Activated CD8-positive, alpha-beta memory T cell treated with anti-CD3 and anti-CD28 coated beads, Interleukin-2, amount 50 U/mL, for 48 hours (primary cell): ENCODE data around the gene CDYL2.
A peak's percentile ranks its signal among the peaks of the same experiment; 100 is the strongest.
"Not testable (repeated sequence)": the region's sequence is repeated elsewhere in the genome, so short reads cannot be mapped to it uniquely, and the experiment has no call there.

Source experiments
- DNase-seq: peaks from one replicate; pipeline ENCODE4 v3.0.0-alpha.2; 2020

Gene CDYL2, protein sequence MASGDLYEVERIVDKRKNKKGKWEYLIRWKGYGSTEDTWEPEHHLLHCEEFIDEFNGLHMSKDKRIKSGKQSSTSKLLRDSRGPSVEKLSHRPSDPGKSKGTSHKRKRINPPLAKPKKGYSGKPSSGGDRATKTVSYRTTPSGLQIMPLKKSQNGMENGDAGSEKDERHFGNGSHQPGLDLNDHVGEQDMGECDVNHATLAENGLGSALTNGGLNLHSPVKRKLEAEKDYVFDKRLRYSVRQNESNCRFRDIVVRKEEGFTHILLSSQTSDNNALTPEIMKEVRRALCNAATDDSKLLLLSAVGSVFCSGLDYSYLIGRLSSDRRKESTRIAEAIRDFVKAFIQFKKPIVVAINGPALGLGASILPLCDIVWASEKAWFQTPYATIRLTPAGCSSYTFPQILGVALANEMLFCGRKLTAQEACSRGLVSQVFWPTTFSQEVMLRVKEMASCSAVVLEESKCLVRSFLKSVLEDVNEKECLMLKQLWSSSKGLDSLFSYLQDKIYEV

DNA sequence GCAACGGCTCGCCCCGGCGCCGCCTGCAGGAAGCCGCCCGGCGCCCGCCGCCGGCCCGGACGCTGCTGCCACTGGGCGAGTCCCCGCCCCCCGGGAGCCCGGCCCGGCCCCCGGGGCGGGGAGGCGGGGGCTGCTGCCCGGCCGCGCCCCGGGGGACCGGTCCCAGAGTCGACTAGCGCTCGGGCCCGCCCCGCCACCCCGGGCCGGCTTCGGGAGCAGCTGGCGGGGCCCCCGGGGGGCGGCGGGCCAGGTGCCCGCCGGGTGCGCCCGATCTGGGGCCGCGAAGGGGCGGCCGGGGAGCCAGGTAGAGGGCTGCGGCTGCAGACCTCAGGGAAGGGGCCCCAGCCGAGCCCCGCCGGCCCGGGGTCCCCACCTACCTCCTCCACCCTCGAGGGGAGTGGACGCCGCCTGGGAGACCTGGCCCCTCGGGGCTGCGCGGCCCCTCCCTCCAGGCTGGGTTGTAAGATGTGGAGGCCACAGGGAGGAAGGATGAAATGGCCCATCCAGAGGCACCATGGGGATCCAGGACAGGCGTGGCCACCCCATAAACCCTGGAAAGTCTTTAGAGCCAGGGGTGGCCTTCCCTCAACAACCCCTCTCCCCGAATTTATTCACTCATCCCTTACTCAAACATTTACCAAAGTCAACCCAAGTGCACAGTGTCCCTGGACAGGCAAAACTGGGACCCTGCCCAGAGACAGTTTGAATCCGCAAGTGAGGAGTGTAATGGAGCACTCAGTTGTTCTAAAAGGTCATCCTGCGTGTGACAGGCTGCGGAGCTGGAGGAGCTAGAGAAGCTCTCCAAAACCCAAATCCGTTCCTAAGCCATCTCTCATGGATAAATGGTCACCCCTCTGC, at the start of gene CDYL2:
Gene CDYL2 (minus strand): TSS at position 73 of the 858 bp plus-strand sequence. CDS start 425 bp downstream, outside the sequence.
- DNase-seq, result peak; percentile 68

DNA sequence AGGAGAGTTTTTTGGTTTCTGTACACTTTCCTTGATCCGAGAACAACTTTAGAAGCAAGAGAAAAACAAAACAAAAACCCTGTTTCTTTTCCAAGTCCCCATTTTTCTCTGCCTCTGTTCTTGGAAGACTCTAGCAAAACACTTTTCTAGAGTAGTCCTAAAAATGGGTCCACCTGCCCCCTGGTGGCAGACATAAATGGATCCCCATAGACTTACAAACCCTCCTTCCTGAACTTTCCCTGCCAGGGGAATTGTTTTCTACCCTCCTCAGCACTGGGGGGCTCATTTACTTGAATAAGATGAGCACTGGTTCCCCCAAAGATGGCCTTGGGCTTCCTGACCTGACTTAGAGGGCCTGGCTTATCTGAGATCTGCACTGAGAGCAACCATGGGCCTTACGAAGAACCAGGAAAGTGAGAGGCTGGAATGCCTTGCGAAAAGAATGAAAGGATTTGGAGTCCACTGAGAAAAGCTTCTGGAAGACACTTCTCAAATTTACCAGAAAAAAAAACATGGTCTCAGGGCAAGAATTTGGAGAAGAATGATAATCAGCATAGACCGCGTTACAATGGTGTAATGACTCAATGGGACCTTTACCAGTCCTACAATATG, 48.0 kb upstream of the CDYL2 start:
- DNase-seq, result no peak

DNA sequence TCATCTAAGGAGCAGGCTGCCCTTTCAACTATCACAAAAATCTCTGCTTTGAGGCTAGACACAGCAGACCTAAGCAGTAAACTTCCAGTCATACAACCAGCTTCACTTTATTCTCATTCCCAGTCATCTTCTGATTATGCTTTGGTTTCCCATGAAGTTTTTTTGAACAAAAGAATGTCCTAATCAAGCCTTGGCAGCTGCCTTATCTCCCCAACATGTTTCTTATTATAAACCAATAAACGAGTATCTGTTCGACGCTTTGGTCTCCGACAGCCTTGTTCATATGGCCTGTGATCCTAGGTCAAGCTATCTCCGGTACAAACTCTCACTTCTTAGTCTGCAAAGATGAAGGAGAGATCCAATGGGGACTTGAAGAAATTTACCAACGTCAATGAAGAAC, 47.4 kb upstream of the CDYL2 start:
- no peak for DNase-seq

DNA sequence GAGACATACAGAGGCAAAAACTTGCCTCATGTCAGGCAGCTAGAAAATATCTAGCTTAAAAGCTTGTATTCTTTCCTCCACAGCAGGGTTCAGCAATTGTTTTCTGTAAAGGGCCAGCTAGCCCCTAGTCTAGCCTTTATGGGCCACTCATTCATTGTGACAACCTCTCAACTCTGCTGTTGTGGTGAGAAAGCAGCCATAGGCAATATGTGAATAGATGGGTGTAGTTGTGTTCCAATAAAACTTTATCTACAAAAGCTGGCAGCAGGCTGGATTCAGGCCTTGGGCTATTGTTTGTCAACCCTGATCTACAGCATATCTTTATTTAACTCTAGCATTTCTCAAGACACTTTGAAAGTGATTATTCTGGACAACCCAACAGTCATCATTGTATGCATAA, 46.4 kb upstream of the CDYL2 start:
- no peak for DNase-seq

DNA sequence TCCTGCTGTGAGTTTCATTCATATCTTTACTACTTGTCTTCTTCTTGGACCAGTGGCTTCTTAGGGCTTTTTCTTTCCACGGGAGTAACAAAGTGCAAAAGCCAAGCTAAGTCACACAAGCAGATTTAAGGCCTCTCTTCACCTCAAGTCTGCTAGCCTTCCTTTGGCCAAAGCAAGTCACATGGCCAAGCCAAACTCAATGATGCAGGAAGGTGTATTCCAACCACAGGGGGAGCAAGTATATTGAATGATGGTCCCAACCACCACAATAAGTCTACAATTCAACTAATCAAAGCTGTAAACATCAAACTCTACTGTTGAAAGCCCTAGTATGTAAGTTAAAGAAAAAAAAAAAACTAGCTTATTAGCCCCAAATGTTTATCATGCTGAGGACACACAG, 44.5 kb upstream of the CDYL2 start:
- DNase-seq, result no peak

DNA sequence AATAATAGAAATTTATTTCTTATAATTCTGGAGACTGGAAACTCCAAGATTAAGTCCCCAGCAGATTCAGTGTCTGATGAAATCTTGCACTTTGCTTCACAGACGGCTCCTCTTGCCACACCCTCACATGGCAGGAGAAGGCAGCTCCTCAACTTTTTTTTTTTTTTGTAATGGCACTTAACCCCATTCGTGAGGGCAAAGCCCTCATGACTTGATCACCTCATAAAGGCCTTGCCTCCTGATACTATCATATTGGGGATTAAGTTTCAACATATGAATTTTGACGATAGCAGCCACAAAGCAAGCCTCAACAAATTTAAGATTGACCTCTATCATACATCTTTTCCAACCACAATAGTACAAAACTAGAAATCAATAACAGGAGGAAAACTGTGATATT, 42.3 kb upstream of the CDYL2 start:
- DNase-seq, result no peak

DNA sequence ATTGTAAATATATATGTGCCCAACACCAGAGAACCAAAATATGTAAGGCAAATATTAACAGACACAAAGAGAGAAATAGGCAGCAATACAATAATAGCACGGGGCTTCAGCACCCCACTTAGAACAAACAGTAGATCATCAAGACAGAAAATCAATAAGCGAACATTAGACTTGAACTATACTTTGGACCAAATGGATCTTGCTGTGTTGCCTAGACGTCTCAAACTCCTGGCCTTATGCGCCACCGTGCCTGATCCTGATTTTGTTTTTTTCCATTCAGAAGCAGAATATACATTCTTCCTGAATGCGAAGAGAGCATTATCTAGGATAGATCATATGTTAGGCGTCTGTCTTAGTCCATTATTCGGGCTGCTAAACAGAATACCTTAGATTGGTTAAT, 41.9 kb upstream of the CDYL2 start:
- no peak for DNase-seq

DNA sequence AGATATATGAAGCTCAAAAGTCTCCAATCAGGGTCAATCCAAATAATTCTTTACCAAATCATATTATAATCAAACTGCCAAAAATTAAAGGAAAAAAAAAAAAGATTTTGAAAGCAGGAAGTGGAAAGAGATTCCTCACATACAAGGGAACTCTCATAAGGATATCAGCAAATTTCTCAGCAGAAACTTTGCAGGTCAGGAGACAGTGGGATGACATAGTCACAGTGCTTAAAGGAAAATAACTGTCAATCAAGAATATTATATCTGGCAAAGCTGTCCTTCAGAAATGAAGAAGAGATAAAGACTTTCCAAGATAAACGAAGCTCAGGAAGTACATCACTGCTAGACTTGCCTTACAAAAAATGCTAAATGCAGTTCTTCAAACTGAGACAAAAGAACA, 40.0 kb upstream of the CDYL2 start:
- no peak for DNase-seq

DNA sequence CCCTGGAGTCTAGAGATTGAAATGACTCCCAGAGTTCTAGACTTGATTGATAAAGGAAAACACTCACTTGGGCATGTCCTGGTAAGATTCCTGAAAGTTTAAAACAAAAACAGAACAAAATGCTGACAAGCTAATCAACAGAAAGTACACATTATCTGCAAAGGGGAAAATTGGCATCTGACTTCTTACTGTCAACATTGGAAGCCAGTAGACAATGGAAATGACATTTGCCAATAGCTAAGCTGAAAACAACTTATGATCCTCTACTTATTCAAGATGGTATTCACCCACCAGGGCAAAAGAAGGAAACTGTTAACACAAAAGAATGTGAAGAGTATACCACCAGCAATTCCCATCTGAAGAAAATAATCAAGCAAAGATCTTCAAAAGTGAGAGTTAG, 36.8 kb upstream of the CDYL2 start:
- DNase-seq, result no peak

DNA sequence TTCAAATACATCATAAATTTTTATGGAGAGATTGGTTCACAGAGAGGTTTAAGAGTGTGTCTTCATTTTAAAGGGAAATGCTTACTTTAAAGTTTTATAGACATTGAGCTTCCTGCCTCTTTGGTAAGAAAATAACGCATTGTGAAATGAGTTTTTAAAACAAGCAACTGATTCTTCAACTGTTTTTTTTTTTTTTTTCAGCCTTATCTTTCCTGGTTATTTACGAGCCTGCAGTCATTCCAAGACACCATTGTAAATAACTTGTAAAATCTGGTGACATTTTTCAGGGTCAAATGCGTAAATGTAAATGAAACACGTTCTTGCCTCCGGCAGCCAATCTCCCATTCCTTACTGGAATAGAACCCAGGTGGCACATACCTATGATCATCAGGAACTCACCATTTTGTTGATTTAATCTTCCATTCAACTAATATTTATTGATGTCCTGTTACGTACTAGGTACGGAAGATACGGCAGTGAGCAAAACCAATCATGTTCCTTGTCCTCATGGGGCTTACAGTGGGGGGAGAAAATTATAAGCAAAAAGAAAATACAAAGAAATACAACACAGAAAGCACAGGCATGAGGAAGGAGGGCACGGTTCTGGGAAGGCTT, 33.2 kb upstream of the CDYL2 start:
- no peak for DNase-seq

DNA sequence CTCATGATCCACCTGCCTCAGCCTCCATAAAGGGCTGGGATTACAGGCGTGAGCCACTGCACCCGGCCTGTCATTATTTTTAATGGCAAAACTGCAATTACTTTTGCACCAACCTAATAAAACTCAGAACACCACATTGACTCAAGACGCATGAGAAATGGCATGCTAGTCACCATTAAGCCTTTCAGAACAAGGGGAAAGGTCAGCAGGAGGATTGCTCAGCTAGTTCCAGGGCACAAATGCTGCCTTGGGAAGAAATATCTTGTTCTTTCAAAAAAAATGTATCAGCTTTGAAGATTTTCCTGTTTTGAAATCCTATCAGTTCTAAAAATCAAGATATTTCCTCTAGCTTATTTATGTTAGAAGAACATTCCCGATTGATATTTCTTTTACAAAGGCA, 32.4 kb upstream of the CDYL2 start:
- no peak for DNase-seq

DNA sequence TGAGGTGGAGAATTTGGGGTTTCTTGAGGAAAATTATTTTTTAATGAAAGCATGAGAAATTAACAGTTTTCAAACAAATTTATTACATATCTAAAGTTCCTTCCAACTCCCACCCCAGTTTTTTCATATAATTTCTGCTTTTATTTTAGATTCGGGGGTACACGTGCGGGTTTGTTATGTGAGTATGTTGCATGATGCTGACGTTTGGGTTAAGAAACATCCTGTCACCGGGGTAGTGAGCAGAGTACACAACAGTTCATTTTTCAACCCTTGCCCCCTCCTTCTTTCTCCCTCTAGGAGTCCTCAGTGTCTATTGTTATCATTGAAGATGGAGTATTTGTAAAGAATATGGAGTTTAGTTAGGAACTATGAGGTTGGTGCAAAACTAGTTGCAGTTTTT, 31.8 kb upstream of the CDYL2 start:
- DNase-seq, result no peak

DNA sequence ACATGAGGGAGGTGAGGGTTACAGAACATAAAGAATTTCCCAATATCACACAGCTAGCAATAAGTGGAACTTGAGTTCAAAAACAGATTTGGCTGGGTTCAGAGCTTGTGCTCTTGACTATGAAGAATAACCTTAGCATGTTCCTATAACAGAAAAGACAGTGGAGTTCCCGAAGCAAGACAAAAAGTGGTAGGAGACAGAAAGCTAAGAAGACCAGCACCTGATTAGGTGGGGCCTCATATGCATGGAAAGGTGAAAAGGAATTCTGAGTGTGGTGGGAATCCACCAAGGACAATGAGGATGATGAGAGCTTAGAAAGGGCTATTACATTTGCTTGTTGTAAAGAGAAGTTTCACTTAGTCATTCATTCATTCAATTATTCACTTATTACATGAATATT, 26.6 kb upstream of the CDYL2 start:
- no peak for DNase-seq

DNA sequence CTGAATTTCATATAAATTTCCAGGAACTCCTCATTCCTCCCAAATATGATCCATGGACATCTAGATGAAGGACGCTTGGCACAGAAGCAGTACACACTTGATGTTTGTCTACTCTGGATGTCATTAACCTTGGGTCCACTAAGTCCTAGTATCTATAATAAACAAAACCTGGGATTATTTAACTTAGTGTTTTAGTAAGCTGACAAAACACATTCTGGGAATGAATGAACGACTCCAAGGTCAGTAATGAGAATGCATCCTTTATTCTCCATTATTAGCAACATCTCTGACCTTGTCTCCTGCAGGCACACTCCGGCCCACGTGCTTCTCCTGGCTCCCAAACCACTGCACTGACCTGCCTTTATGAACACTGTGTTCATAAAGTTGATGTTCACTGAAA, 24.1 kb upstream of the CDYL2 start:
- DNase-seq, result no peak

DNA sequence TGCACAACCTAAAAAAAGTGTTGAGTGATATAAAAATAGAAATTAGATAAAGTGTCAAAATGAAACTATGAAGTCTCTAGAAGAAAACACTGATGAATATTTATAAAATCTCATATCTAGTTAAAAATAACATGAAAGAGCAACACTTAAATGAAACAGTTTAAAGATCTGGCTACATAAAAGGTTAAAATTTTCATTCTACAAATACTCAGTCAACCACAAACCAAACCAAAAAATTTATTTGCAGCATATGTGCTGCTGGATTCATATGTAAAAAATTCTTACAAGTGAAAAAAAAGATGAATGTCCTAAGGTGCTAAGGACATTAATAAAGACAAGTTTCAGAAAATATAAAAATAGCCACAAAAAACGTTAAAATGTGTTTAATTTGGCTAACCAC, 22.6 kb upstream of the CDYL2 start:
- DNase-seq, result no peak

DNA sequence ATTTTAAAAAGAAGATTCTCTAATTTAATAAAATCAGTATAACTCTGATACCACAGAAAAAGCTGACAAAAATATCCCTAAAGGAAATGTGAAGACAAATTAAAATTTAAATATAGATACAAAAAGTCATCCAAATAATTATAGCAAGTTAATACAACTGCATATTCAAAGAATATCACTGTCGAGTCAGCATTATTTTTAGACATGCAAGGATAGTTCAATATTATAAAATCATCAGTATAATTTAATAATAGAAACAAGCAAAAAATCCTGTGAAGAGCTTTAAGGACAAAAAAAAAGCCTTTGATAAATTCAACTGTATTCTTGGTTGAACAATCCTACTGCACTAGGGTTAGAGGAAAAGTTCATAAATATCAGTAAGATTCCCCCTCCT, 21.0 kb upstream of the CDYL2 start:
- no peak for DNase-seq

DNA sequence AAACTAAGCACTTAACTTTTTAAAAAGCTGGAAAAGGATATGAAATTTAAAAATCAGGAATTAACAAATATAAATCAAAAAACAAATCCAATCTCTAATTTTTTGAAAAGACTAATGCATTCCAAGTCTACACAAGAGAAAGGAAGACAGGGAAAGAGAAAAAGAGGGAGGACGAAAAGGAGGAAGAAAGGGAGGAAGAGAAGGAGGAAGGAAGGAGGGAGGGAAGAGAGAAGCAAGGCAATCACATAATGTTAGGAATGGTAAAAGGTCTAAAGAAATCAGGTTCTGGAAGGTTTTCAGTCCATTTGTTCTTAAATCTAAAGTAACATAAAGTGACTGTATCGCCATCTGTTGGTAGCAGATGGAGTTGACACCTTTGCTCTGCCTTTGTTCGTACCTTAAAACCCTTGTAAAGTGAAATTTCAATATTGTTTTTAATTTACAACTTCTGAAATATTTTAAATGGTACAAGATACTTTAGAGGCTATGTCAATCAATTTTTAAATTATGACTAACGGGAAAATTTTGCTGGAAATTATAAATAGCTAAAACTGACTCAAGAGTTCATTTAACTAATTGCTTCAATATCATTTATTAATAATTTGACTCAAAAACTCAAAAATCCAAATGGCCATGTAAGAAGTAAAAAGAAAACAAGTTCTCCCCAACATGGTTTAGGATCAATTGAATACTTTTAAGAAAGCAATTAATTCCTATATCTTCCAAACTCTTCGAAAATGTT, 20.4 kb upstream of the CDYL2 start:
- no peak for DNase-seq

DNA sequence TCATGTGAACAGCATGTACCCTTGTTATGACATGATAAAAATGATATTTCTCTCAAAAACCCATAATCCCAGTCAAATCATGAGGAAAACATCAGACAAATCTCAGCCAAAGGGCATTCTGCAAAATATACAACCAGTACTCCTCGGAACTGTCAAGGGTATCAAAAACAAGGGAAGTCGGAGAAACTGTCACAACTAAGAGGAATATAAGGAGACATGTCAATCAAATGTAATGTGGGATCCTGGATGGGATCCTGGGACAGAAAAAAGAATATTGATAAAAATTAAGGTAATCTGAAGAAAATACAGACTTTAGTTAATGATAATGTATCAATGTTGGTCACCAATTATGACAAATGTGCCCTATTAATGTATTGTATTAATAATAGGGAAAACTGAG, 15.6 kb upstream of the CDYL2 start:
- no peak for DNase-seq

DNA sequence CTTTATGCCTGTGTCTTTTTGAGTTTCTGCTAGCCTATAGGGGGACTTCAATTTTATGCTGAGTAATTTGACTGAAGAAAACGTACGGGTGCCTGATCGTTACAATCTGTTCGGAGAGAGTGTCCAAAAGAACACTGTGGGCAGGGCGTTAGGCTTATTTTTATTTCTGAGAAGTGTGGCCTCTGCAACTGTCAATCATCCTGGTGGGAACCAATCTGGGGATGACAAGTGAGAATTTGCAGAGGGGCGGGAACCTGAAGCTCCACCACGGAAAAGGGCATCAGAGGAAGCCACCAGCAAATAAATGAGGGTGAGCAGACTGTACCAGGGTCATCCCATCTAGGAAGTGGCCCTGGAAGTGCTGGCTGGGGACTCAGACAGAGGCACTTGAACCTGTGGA, 12.0 kb upstream of the CDYL2 start:
- no peak for DNase-seq

DNA sequence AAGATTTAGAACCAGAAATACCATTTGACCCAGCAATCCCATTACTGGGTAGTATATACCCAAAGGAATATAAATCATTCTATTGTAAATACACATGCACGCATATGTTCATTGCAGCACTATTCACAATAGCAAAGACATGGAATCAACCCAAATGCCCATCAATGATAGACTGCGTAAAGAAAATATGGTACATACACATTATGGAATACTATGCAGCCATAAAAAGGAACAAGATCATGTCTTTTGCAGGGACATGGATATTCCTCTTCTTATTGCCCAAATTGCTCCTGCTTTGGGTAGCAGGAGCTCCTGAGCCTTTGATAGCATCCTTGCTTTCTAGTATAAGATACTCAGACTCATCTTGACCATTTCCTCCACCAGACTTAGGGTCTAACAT, 10.9 kb upstream of the CDYL2 start:
- DNase-seq, result not testable (repeated sequence)

DNA sequence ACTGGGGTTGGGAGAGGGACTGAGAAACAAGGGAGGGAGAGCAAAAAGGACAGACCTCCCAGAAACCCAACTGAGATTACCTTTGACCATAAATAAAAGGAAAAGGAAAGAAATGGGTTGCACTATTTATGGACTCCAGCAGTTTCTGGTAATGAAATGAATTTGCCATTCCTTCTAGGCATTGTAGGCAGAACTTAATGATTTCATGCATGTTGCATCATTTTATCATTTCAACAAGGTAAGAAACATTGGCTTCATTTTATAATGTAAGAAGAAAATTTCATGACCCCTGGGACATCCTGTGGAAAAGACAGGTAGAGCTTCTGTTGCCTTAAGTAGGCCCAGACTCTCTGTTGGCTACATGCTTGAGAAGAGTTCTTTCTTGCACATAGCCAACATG, 8.2 kb upstream of the CDYL2 start:
- no peak for DNase-seq

DNA sequence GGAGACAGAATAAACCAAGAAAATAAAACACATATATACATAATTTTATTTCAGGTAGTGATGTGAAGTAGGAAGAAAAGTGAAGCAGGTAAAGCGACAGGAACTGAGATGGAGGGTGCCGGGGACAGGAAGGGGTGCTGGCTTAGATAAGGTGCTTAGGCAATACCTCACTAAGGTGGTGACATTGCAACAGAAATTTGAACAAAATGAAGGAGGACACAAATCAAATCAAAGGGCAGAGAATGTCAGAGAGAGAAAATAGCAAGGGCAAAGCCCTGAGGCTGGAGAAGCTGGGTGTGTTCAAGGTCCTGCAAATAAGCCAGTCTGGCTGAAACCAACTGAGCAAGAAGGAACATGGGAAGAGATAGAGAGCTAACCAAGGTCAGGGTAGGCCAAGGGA, 5.0 kb upstream of the CDYL2 start:
- DNase-seq, result no peak

DNA sequence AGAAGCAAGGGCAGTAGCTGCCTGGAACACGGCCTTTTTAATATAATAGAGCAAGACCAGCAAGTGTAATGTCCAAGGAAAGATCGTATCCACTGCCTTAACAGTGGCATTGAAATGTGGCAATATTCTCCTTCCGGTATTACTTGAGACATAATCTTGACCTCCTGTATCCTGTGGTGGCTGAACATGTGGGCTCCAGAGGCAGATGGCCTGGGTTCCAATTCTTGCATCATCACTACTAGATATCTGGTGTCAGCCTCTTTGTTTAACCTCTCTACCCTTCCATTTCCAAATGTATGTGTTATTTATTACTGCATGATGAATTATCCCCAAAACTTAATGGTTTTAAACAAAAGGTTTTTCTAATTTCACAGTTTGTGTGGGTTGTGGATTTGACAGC, 3.5 kb upstream of the CDYL2 start:
- no peak for DNase-seq
